ENCODE results near the gene NLRP13. TPM values are rescaled to one million over a fixed set of nuclear protein-coding genes. Genes with fewer than 3 reads are reported as not detected.
"Not testable (repeated sequence)": the region's sequence is repeated elsewhere in the genome, so short reads cannot be mapped to it uniquely, and the experiment has no call there.

Gene NLRP13, protein sequence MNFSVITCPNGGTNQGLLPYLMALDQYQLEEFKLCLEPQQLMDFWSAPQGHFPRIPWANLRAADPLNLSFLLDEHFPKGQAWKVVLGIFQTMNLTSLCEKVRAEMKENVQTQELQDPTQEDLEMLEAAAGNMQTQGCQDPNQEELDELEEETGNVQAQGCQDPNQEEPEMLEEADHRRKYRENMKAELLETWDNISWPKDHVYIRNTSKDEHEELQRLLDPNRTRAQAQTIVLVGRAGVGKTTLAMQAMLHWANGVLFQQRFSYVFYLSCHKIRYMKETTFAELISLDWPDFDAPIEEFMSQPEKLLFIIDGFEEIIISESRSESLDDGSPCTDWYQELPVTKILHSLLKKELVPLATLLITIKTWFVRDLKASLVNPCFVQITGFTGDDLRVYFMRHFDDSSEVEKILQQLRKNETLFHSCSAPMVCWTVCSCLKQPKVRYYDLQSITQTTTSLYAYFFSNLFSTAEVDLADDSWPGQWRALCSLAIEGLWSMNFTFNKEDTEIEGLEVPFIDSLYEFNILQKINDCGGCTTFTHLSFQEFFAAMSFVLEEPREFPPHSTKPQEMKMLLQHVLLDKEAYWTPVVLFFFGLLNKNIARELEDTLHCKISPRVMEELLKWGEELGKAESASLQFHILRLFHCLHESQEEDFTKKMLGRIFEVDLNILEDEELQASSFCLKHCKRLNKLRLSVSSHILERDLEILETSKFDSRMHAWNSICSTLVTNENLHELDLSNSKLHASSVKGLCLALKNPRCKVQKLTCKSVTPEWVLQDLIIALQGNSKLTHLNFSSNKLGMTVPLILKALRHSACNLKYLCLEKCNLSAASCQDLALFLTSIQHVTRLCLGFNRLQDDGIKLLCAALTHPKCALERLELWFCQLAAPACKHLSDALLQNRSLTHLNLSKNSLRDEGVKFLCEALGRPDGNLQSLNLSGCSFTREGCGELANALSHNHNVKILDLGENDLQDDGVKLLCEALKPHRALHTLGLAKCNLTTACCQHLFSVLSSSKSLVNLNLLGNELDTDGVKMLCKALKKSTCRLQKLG
- total RNA-seq, result not detected in 2 replicates

DNA sequence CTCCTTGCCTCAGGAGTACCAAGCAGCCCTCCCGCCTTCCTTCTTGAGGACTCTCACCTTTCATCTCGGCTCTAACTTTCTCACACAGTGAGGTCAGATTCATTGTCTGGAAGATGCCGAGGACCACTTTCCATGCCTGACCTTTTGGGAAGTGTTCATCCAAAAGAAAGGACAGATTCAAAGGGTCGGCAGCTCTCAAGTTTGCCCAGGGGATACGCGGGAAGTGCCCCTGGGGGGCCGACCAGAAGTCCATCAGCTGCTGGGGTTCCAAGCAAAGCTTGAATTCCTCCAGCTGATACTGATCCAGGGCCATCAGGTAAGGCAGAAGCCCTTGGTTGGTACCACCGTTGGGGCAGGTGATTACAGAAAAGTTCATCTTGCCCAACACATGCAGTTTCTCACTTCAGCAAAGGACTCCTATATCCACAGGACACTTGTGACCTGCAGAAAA, at the start of gene NLRP13:
NLRP13 (minus strand) TSS at position 401 of the 451 bp plus-strand sequence; CDS start at position 376, 25 bp downstream.
- DNase-seq, result no peak

DNA sequence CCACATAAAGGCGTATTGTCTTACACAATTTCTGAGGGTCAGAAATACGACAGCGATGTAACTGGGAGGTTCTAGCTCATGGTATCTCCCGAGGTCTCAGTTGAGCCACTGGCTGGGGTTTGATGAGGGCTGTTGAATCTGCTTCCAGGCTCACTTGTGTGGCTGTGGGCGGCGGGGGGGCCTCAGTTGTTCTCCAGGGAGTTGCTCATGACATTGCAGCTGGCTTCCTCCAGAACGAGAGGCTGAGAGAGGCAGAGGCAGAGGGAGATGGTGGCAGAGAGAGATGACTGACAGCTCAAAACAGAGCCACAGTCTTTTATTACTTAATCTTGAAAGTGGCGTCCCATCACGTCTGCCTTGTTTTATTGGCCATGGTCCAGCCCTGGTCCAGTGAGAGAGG, 48.3 kb upstream of the NLRP13 start:
- no peak for DNase-seq

DNA sequence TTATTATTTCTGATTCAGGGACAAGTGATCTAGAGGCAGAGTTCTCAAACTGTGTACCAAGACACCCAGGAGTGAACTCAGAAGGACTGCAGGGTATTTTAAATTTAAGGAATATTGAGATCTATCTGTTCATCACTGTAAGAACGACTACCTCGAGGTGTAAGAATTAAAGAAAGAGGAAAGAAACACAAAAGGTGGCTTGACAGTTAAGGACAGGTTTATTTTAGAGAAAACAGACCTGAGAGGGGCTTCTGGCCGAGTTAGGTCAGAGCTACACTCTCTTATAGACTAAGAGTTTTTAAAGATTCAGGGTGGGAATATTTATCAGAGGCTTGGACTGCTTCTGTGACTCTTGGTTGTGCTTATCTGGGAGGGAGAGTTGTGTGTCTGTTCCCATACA, 41.8 kb upstream of the NLRP13 start:
- DNase-seq, result no peak

DNA sequence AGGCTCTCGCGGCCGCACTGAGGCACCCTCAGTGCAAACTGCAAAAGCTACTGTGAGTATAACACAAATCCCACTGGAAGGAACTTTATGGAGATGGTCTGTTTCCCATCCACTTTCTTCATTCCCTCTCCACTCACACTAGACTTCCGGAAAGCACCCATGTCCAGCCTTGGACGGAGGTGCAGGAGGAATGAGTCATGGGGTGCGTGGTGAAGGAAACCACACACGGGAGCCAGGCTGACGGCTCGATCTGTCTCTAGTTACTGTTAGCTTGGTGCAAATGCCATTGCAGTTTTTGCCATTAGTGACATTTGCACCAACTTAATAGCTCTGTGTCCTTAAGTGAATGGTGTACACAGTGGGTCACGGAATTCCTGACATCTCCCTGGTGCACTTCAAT, 30.1 kb upstream of the NLRP13 start:
- DNase-seq, result no peak

DNA sequence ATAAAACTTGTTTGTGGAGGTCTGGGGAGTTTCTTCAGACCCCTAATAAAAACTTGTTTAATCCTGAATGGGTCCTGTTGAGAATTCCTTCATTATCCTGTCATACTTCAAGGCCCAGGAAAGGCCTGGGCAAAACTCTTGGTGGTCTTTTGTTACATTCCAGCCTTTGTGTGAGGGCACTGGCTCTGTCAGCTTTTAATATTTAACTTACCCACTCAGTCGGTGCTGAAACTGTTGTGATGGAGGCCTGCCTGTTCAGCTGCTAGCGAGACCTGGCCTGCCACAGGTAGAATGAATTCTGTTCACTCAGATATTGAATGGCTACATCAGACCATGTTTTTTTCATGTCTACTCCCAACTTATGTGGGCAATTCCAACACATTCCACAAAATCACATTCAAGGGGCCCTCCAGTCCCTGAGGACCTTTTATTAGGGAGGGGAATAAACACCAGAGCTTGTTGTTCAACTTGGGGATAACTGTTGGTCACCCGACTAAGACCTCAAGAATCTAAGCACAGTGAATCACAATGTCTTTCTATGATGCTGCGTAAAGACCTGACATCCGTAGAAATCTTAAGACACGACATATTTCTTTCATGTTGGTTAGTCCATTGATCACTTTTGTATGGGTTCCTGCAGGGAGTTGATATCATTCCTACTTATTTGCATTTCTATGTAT, 28.0 kb upstream of the NLRP13 start:
- no peak for DNase-seq

DNA sequence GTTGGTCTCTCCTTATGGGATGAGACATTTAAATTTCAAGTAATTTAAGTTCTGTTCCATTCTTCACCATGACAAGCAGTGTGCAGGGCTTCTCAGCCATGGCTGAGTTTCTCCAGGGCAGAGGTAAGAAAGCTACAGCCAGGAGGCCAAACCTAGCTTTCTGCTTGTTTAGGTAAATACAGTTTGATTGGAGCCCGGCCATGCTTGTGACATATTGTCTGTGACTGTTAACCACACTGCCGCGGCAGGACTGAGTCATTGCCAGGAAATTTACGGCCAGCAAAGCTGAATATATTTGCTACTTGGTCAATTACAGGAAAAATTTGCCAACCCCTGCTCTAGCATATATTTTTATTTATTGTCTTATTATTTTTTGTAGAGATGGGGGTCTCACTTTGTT, 26.2 kb upstream of the NLRP13 start:
- no peak for DNase-seq

DNA sequence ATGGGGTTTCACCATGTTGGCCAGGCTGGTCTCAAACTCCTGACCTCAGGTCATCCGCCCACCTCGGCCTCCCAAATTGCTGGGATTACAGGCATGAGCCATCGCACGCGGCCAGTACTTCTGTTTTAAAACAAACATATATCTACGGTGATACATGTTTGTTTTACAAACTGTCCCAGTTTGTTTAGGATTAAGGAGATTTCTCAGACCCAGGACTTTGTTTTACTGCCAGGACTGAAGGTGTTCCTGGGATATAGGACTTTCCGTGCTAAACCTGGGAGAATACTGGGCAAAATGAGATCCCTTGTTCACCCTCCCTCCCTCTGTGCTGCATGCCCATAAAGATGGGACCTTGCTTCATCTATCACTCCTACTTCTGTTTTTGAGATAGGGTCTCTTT, 24.3 kb upstream of the NLRP13 start:
- no peak for DNase-seq

DNA sequence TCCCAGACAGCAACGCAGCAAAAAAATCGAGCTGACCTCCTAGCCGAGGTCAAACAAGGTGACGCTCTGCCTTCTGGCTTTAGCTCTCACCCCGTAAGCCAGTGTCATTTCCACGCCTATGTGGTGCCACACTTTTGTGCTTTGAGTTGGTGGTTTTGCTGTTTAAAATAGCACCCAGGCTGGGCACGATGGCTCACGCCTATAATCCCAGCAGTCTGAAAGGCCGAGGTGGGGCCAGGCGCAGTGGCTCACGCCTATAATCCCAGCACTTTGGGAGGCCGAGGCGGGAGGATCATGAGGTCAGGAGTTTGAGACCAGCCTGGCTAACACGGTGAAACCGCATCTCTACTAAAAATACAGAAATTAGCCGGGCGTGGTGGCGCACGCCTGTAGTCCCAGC, 18.4 kb upstream of the NLRP13 start:
- not testable (repeated sequence) for DNase-seq

DNA sequence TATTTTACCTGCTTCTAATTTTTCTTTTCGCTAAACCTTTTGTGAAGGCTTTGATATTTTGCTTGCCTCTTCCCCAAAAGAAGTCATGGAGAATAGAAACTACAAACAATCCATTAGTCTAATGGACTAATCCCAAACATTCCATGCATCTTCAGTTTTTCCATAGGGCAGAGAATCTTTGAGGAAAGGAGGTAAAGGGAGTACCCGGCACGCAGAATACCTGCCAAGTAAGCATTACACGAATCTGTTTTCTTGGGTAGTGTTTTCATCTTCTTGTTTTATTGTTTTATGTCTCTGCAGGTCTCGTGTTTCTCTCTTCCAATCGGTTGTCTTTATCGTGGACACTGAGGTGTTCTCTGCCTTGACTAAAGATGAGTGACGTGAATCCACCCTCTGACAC, 15.4 kb upstream of the NLRP13 start, which contains the start of gene NLRP8:
NLRP8 (plus strand) TSS at position 301 of the 400 bp plus-strand sequence.
- no peak for DNase-seq

DNA sequence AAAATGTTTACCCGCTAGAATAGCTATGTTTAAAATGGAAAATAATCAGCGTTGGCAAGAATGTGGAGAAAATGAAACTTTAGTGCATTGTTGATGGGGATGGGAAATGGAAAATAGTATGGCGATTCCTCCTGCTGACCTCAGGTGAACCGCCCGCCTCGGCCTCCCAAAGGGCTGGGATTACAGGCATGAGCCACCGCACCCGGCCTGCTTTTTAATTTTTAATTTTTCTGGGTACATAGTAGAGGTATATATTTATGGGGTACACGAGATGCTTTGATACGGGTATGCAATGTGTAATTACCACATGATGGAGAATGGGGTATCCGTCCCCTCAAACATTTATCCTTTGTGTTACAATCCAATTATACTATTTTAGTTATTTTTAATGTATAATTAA, 8.2 kb upstream of the NLRP13 start:
- DNase-seq, result no peak

DNA sequence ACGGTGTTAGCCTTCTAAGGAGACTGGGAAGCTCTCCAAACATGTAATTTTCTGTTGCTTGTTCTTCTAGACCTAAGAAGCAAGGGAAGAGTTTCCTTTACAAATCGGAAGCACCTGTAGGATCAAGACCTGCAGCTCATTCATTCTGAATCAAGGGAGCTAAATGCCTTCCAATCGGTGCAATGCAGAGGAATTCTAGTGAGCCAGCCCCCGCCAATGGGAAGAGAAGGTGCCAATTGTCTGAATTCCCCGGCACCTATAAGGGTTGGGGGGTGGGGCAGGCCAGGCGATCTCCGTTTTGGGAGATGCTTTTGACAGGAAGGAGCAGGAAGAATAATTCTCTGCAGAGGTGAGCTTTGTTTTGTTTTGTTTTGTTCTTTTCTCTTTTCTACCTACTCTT, 7.1 kb upstream of the NLRP13 start:
- no peak for DNase-seq

DNA sequence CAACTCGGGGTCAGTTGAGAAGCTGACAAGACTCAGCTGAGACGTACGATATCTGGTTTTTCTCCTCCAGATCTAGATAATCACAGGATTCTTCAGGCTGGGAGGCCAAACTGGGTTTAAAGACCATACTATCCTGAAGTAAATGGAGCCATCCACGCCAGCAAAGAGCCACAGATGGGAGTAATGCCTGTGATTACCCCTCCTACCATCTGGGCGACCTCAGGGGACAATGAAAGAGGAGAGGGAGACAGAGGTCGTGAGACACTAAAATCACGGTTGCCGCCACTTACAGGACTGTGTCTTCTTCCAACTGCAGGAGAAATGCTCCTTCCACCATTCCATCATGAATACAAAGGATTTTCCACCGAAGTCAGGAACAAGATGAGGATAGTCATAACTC, 3.1 kb upstream of the NLRP13 start:
- no peak for DNase-seq

DNA sequence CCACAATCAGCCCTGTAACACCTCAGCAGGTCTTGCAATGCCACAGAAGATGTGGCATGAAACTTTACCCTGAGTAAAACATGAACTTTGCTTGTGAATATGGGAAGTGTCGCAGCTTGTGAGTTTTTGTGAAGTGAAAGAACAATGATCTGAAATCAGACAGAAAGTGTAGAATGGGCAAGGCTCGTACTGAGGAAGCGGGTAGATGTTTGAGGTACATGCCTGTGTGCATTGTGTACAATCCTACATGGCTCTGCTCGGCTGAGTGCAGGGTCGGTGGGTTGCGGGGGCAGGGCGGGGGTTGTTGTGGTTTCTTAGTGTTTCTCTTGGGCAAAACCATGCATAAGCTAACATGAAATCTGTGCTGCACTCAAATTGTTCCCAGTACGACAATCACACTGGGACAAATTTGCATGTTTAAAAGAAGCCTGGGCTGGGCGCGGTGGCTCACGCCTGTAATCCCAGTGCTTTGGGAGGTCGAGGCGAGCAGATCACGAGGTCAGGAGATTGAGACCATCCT, 1.1 kb downstream of the NLRP13 start:
- DNase-seq, result no peak

DNA sequence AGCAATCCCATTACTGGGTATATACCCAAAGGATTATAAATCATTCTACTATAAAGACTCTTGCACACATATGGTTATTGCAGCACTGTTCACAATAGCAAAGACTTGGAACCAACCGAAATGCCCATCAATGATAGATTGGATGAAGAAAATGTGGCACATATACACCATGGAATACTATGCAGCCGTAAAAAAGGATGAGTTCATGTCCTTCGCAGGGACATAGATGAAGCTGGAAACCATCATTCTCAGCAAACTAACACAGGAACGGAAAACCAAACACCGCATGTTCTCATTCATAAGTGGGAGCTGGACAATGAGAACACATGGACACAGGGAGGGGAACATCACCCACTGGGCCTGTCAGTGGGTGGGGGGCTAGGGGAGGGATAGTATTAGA, 2.9 kb downstream of the NLRP13 start:
- DNase-seq, result not testable (repeated sequence)

DNA sequence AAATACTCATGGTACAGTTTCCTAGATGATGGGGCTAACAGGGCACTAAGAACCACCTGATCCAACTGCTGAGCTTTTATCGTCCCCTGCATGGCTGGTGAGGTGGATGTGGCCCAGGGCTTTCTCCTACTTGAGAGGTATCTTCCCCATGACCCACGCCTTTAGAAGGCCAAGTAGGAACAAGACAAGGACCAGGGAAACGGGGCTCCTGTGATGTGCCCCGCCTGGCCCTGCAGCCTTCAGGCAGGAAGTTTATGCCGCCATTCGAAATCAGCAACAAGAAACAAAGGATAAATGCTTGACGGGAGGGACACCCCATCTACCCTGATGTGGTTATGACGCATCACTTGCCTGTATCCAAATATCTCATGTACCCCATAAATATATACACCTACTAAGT, 4.1 kb downstream of the NLRP13 start:
- DNase-seq, result no peak

DNA sequence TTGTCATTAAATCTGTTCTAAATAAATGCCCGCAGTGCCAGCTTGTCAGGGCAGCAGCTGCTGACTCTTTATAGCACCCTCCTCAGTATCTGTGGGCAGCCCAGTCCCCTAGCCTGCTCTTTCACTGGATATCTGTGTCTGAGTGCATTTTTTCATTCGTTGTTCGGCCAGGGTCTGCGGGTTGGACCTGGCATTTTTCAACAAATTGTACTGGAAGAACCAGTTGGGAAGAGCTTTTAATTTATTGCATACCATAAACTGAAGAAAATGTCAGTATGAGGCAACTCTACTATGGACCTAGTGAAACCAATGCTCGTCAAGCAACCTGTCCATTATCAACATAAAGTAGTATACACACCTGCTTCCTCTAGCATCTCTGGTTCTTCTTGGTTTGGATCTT, 8.6 kb downstream of the NLRP13 start:
- DNase-seq, result no peak

DNA sequence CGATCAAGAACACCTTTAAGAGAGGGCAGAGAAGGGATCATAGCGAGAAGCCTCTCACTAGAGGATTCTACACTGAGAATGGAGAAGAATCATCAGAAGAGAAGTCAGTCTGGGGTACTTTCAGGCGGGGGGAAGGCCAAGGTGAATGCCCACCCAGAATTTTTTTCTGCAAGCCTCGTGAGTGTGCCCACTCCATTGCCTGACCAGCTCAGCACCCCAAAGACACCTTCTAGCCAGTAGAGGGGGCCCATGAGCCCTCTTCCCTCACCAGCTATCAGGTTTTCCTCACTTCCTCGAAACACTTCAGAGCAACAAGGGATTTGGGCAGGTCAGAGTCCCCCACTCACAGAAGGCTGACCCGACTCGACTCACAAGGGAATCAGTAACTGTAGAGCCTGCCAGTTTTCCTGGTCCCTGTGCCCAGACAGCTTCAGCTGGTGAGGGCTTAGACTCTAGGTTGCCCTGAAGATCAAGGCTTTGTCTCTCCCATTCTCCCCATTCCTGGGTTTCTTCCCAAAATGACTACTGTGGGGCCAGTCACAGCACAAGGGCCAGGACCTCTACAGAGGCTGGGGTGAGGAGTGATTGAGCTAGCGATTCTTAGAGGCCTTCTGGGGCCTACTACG, 18.4 kb downstream of the NLRP13 start:
- no peak for DNase-seq

DNA sequence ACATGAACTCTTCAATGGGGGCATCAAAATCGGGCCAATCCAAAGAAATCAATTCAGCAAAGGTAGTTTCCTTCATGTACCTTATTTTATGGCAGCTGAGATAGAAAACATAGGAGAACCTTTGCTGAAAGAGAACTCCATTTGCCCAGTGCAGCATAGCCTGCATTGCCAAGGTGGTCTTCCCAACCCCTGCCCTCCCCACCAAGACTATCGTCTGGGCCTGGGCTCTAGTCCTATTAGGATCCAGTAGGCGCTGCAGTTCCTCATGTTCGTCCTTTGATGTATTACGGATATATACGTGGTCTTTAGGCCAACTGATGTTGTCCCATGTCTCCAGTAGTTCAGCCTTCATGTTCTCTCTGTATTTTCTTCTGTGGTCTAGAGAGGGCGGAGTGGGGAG, 19.2 kb downstream of the NLRP13 start:
- no peak for DNase-seq

DNA sequence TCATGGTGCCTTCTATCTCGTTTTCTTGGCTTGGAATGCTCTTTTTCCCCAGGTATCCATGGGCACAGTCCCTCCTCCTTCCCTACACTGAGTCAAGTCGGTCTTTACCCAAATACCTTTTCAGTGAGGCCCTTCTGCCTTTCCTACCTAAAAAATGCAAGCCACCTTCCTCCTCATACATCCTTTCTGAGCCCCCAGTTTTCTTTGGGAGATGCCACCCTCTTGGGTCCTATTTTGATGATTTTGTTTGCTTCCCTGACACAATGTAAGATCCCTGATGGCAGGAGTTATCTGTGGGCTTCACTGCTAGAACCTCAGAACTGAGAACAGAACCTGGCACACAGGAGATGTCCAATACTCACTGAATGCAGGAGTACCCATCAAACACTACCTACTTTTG, 22.3 kb downstream of the NLRP13 start:
- no peak for DNase-seq

DNA sequence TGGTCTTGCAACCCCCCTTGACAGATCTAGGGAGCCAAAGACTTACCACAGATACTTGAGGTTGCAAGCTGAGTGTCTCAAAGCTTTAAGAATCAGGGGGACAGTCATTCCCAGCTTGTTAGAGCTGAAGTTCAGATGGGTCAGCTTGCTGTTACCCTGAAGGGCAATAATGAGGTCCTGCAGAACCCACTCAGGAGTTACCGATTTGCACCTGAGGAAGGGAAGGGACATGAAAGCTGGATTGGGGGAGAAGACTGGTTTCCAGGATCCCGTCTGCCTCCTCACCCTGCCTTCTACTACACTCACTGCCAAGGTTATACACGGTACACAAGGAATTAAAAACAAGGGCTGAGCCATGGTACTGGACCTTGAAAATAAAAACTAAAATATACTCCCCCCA, 24.4 kb downstream of the NLRP13 start:
- no peak for DNase-seq

DNA sequence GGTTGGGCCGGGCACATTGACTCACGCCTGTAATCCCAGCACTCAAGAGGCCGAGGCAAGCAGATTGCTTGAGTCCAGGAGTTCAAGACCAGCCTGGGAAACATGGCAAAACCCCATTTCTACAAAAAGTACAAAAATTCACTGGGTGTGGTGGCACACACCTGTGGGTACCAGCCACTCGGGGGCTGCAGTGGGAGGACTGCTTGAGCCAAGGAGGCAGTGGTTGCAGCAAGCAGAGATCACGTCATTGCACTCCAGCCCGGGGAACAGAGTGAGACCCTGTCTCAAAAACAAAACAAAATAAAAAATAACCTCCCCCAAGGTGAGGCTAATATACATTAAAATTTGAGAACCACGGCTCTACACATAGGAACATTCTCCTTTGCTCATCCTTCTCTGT, 24.9 kb downstream of the NLRP13 start:
- DNase-seq, result no peak
